ENCODE measurements around the gene MYT1.

- TF ChIP-seq CTCF (IDR thresholded peaks at IDR 0.05; ENCODE audit: poor library complexity) (no peak), EZH2 (IDR thresholded peaks at IDR 0.05; ENCODE audit: borderline replicate concordance) (no peak)
These were observed 88.7 kb downstream of the MYT1 start for GRCh38 chr20:64253000-64253383.

Measured in hepatocyte (in vitro differentiated cells).